NT2/D1 (cell line): Measurements from ENCODE around the gene OTUB2.

Source experiments
- SUZ12 ChIP-seq: IDR thresholded peaks from 2 replicates; pipeline ENCODE4 v1.6.1; 2011; ENCODE audit not compliant: insufficient read length, insufficient read depth; ENCODE audit errors: extremely low read depth
- YY1 ChIP-seq: IDR thresholded peaks from 2 replicates; pipeline ENCODE4 v1.6.1; 2011; ENCODE audit not compliant: insufficient read length, insufficient read depth
- ZNF274 ChIP-seq: IDR thresholded peaks from 2 replicates; pipeline ENCODE4 v1.6.1; 2011; ENCODE audit warnings: mild to moderate bottlenecking, low read depth, low read length

- TF ChIP-seq ZNF274 (no peak), SUZ12 (no peak), YY1 (no peak)
These were observed 5.1 kb upstream of the OTUB2 start for GRCh38 chr14:94021001-94021400.
